Dendritic cell treated with granulocyte-macrophage colony-stimulating factor and Interleukin-4, amounts not matched to agents 40 ng/mL and 50 ng/mL, for 4 days (primary cell): Measurements from ENCODE around the gene DEPDC7.
"Not testable (repeated sequence)": the region's sequence is repeated elsewhere in the genome, so short reads cannot be mapped to it uniquely, and the experiment has no call there.

ENCODE experiments used
- H3K27ac Mint-ChIP-seq: one replicate; pipeline ENCODE4 v1.8.0; 2022; ENCODE audit warnings: mild to moderate bottlenecking, mixed read lengths
- H3K27me3 Mint-ChIP-seq: one replicate; pipeline ENCODE4 v1.8.0; 2022; ENCODE audit warnings: mild to moderate bottlenecking, mixed read lengths
- H3K36me3 Mint-ChIP-seq: one replicate; pipeline ENCODE4 v1.8.0; 2022; ENCODE audit warnings: low read depth, mixed read lengths
- H3K4me1 Mint-ChIP-seq: one replicate; pipeline ENCODE4 v1.8.0; 2022; ENCODE audit warnings: low read depth, mixed read lengths
- H3K4me3 Mint-ChIP-seq: one replicate; pipeline ENCODE4 v1.8.0; 2022; ENCODE audit warnings: mild to moderate bottlenecking, moderate library complexity, mixed read lengths
- H3K9me3 Mint-ChIP-seq: one replicate; pipeline ENCODE4 v1.8.0; 2022; ENCODE audit warnings: mixed read lengths
- intact Hi-C: fragments of 100-400 bp; cut with micrococcal nuclease; formaldehyde crosslinking; loops from one replicate; pipeline ENCODE4 v1.15.0; 2022

The DEPDC7 gene

GRCh38 chr11:33005175-33005574 is 10.5 kb upstream of the DEPDC7 start:
- intact Hi-C loops = no loop called here
- H3K9me3 Mint-ChIP-seq = no peaks in the 10 kb centered on the region
- H3K36me3 Mint-ChIP-seq = no peaks in the 10 kb centered on the region
- no peaks in the 10 kb centered on the region for H3K4me1 Mint-ChIP-seq
- H3K27me3 Mint-ChIP-seq = no peaks in the 10 kb centered on the region
- H3K4me3 Mint-ChIP-seq = no peak overlapping the region
- H3K27ac Mint-ChIP-seq = no peak overlapping the region

DNA sequence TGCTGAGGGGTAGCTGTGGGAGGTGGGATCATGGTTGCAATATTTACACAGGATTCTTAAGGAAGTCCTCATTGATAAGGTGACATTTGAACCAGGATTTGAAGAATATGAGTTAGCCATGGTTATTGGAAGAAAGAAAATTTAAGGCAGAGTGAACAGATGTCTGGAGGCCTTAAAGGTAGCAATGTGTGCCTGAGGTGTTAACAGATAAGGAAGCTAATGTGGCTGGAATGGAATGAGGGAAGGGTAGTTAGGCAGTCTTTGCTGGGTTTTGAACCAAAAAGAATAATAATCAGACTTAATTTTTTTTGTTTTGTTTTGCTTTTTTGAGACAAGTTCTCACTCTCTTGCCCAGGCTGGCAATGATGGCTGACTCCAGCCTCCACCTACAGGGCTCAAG is 9.7 kb upstream of the DEPDC7 start:
- H3K27me3 Mint-ChIP-seq = no peaks in the 10 kb centered on the region
- H3K36me3 Mint-ChIP-seq = no peaks in the 10 kb centered on the region
- no peak overlapping the region for H3K27ac Mint-ChIP-seq
- intact Hi-C loops = no loop called here
- H3K9me3 Mint-ChIP-seq = no peaks in the 10 kb centered on the region
- H3K4me3 Mint-ChIP-seq = no peak overlapping the region
- no peaks in the 10 kb centered on the region for H3K4me1 Mint-ChIP-seq

DNA sequence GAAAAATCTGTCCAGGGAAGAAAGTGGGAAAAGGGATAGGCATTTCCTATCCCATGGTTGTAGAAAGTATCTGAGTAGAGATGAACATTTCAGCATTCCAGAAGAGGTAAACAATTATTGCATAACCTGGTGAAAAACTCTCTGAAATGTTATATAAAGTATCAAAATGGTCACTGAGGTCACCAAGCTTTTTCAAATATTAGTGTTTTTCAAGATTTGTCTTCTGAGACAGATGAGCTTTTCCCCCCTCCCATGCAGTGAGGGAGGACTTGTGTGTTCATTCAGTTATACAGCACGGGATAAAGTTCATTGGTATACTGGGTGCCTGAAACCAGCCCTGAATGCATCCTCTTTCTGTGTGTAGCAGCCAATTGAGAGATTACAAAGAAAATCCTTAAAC is 1.9 kb upstream of the DEPDC7 start:
- Mint-ChIP-seq H3K4me3 (no peak overlapping the region), H3K36me3 (no peaks in the 10 kb centered on the region), H3K4me1 (peaks cover 20% of the 10 kb centered on the region), H3K27me3 (peaks cover 6% of the 10 kb centered on the region), H3K27ac (no peak overlapping the region), H3K9me3 (no peaks in the 10 kb centered on the region)
- intact Hi-C loops = no loop called here

GRCh38 chr11:33016654-33017053 is 976 bp downstream of the DEPDC7 start:
- Mint-ChIP-seq H3K9me3 (no peaks in the 10 kb centered on the region), H3K36me3 (no peaks in the 10 kb centered on the region), H3K27me3 (peaks cover 6% of the 10 kb centered on the region), H3K4me3 (peak overlapping the region; percentile 84), H3K27ac (peak overlapping the region; percentile 79), H3K4me1 (peaks cover 14% of the 10 kb centered on the region)
- intact Hi-C loops = loop anchor here (5.0 kb wide), 1 partner anchor 46 kb away; no protein-coding TSS in a partner anchor

- peaks cover 6% of the 10 kb centered on the region for H3K27me3 Mint-ChIP-seq
Observed at GRCh38 chr11:33017478-33017877, 1.8 kb downstream of the DEPDC7 start.

GRCh38 chr11:33017965-33018364 is 2.3 kb downstream of the DEPDC7 start:
- no peaks in the 10 kb centered on the region for H3K9me3 Mint-ChIP-seq
- intact Hi-C loops = loop anchor here (5.0 kb wide), 1 partner anchor 44 kb away; no protein-coding TSS in a partner anchor
- no peaks in the 10 kb centered on the region for H3K36me3 Mint-ChIP-seq
- no peak overlapping the region for H3K4me3 Mint-ChIP-seq
- peaks cover 6% of the 10 kb centered on the region for H3K27me3 Mint-ChIP-seq
- no peak overlapping the region for H3K27ac Mint-ChIP-seq
- H3K4me1 Mint-ChIP-seq = peaks cover 10% of the 10 kb centered on the region

More at GRCh38 chr11:33017478-33017877, 1.8 kb downstream of the DEPDC7 start:
- Mint-ChIP-seq H3K36me3 (no peaks in the 10 kb centered on the region), H3K4me3 (no peak overlapping the region), H3K27ac (no peak overlapping the region), H3K9me3 (no peaks in the 10 kb centered on the region), H3K4me1 (peaks cover 10% of the 10 kb centered on the region)
- intact Hi-C loops = loop anchor here (5.0 kb wide), 1 partner anchor 45 kb away; no protein-coding TSS in a partner anchor

DNA sequence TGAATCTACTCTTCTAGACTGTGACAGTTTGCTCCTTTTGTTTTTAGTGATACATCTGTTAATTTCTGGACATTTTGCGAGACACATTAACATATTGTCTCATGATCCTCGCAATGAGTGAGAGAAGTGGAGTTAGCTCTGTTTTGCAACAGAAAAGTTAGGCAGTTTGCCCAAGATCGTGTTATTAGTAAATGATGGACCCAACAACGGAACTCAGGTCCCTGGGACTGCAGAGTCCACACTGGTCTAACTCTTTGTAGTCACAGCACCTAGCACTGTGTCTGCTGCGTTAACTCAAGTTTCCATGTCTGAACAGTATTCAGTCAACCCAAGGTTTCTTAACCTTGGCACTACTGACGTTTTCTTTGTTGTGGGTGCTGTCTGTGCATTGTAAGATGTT is 3.2 kb downstream of the DEPDC7 start:
- Mint-ChIP-seq H3K36me3 (no peaks in the 10 kb centered on the region), H3K9me3 (no peaks in the 10 kb centered on the region), H3K4me1 (peaks cover 10% of the 10 kb centered on the region), H3K4me3 (no peak overlapping the region), H3K27me3 (peaks cover 6% of the 10 kb centered on the region), H3K27ac (no peak overlapping the region)
- intact Hi-C loops = loop anchor here (5.0 kb wide), 1 partner anchor 43 kb away; no protein-coding TSS in a partner anchor

GRCh38 chr11:33021501-33021900 is 5.8 kb downstream of the DEPDC7 start:
- intact Hi-C loops = no loop called here
- peaks cover 7% of the 10 kb centered on the region for H3K4me1 Mint-ChIP-seq

GRCh38 chr11:33021937-33022336 is 6.3 kb downstream of the DEPDC7 start:
- Mint-ChIP-seq H3K4me1 (peaks cover 6% of the 10 kb centered on the region), H3K9me3 (no peaks in the 10 kb centered on the region), H3K4me3 (no peak overlapping the region), H3K36me3 (no peaks in the 10 kb centered on the region), H3K27me3 (no peaks in the 10 kb centered on the region), H3K27ac (no peak overlapping the region)
- intact Hi-C loops = no loop called here

More at GRCh38 chr11:33021501-33021900, 5.8 kb downstream of the DEPDC7 start:
- Mint-ChIP-seq H3K27me3 (no peaks in the 10 kb centered on the region), H3K9me3 (no peaks in the 10 kb centered on the region), H3K27ac (no peak overlapping the region), H3K4me3 (no peak overlapping the region), H3K36me3 (no peaks in the 10 kb centered on the region)

GRCh38 chr11:33025339-33025722 is 9.7 kb downstream of the DEPDC7 start:
- Mint-ChIP-seq H3K27me3 (no peaks in the 10 kb centered on the region), H3K36me3 (no peaks in the 10 kb centered on the region), H3K4me3 (no peak overlapping the region), H3K4me1 (peaks cover 6% of the 10 kb centered on the region), H3K9me3 (no peaks in the 10 kb centered on the region), H3K27ac (no peak overlapping the region)
- intact Hi-C loops = no loop called here

DNA sequence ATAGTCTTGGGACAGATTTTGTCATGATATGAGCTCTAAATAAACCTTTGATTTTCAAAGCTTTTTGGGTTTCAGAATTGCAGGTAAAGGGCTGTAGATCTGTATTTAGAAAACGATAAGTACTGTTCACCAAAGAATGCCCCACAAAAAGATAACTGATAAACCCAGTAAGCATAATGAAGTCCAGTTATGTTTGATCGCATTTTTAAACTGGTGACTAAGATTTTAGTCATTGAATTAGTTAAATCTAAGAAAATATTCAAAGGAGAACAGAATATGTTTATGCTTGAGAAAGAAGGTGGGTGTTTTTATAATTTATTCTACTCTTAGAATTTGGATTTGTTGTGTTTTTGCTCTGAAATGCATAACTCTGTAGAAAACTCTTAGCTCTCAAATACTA is 11.6 kb downstream of the DEPDC7 start:
- H3K4me3 Mint-ChIP-seq = no peak overlapping the region
- H3K36me3 Mint-ChIP-seq = no peaks in the 10 kb centered on the region
- no peaks in the 10 kb centered on the region for H3K9me3 Mint-ChIP-seq
- no peak overlapping the region for H3K27ac Mint-ChIP-seq
- intact Hi-C loops = no loop called here
- no peaks in the 10 kb centered on the region for H3K27me3 Mint-ChIP-seq
- H3K4me1 Mint-ChIP-seq = peaks cover 6% of the 10 kb centered on the region

GRCh38 chr11:33027846-33028536 is 12.3 kb downstream of the DEPDC7 start:
- no peak overlapping the region for H3K4me3 Mint-ChIP-seq
- H3K36me3 Mint-ChIP-seq = no peaks in the 10 kb centered on the region
- H3K27ac Mint-ChIP-seq = no peak overlapping the region
- peaks cover 6% of the 10 kb centered on the region for H3K4me1 Mint-ChIP-seq
- H3K27me3 Mint-ChIP-seq = no peaks in the 10 kb centered on the region
- intact Hi-C loops = no loop called here
- H3K9me3 Mint-ChIP-seq = no peaks in the 10 kb centered on the region

DNA sequence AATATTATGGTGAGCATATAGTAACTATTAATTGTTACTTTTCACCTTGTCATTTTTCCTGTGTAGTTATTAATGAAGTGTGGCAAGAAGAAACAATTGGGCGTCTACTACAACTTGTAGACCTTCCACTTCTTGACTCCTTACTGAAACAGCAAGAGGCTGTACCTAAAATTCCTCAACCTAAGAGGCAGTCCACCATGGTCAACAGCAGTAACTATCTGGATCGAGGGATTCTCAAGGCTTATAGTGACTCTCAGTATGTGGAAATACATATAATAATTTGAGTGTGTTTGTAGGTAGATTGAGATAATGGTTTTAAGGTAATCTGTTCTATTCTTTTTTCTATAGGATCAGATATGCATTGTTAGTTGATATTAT is 12.8 kb downstream of the DEPDC7 start:
- intact Hi-C loops = no loop called here

GRCh38 chr11:33029218-33029617 is 13.5 kb downstream of the DEPDC7 start:
- H3K9me3 Mint-ChIP-seq, H3K27ac Mint-ChIP-seq, H3K4me3 Mint-ChIP-seq, H3K36me3 Mint-ChIP-seq, H3K27me3 Mint-ChIP-seq, H3K4me1 Mint-ChIP-seq, intact Hi-C loops: not testable (repeated sequence)

More for the DNA sequence above, 12.8 kb downstream of the DEPDC7 start:
- peaks cover 6% of the 10 kb centered on the region for H3K4me1 Mint-ChIP-seq
- no peaks in the 10 kb centered on the region for H3K36me3 Mint-ChIP-seq
- no peak overlapping the region for H3K4me3 Mint-ChIP-seq
- H3K9me3 Mint-ChIP-seq = no peaks in the 10 kb centered on the region
- no peak overlapping the region for H3K27ac Mint-ChIP-seq
- no peaks in the 10 kb centered on the region for H3K27me3 Mint-ChIP-seq

GRCh38 chr11:33033493-33033892 is 17.8 kb downstream of the DEPDC7 start:
- H3K4me3 Mint-ChIP-seq = no peak overlapping the region
- H3K4me1 Mint-ChIP-seq = peaks cover 13% of the 10 kb centered on the region
- H3K36me3 Mint-ChIP-seq = no peaks in the 10 kb centered on the region
- H3K27ac Mint-ChIP-seq = no peak overlapping the region
- H3K9me3 Mint-ChIP-seq = no peaks in the 10 kb centered on the region
- H3K27me3 Mint-ChIP-seq = peaks cover 1% of the 10 kb centered on the region
- intact Hi-C loops = no loop called here
